Skeletal muscle tissue (tissue), 4 donors: Measurements from ENCODE around the gene ABCA13. TPM values are rescaled to one million over a fixed set of nuclear protein-coding genes. Genes with fewer than 3 reads are reported as not detected.

ENCODE experiments used
- H3K27ac ChIP-seq: one replicate; pipeline ENCODE4 v1.7.0; 2013; ENCODE audit warnings: mild to moderate bottlenecking, low read depth, low read length, inconsistent platforms
- H3K27me3 ChIP-seq, 3 donors: one replicate each; pipeline ENCODE4 v1.7.0; 2013; ENCODE audit warnings: low read length in 3 of 3; ENCODE audit not compliant: control insufficient read depth in 3 of 3, insufficient read depth in 3 of 3
- H3K36me3 ChIP-seq, 3 donors: one replicate each; pipeline ENCODE4 v1.7.0; 2013; ENCODE audit warnings: low read length in 3 of 3; ENCODE audit not compliant: control insufficient read depth in 3 of 3, insufficient read depth in 3 of 3
- H3K4me1 ChIP-seq, 3 donors: one replicate each; pipeline ENCODE4 v1.7.0; 2013; ENCODE audit warnings: low read length in 3 of 3, mild to moderate bottlenecking in 3 of 3; ENCODE audit not compliant: control insufficient read depth in 3 of 3, insufficient read depth in 3 of 3
- H3K4me3 ChIP-seq, 3 donors: one replicate each; pipeline ENCODE4 v1.7.0; 2013; ENCODE audit warnings: low read length in 3 of 3
- H3K9ac ChIP-seq, 3 donors: one replicate each; pipeline ENCODE4 v1.7.0; 2013; ENCODE audit warnings: low read length in 3 of 3, mild to moderate bottlenecking in 3 of 3, moderate library complexity in 2 of 3, low read depth in 1 of 3
- H3K9me3 ChIP-seq, 3 donors: one replicate each; pipeline ENCODE4 v1.7.0; 2013; ENCODE audit warnings: low read length in 3 of 3; ENCODE audit not compliant: control insufficient read depth in 3 of 3
- total RNA-seq: library from RNA; depleted of rRNA; stranded (reverse); fragments of >200 nt; gene quantifications from one replicate; pipeline ENCODE4 v1.2.3, GENCODE V29; 2014
- donor health status: Osteomylitis.

ABCA13 gene
- total RNA-seq, 1 donor from 2014 or later = 0.52 TPM

DNA sequence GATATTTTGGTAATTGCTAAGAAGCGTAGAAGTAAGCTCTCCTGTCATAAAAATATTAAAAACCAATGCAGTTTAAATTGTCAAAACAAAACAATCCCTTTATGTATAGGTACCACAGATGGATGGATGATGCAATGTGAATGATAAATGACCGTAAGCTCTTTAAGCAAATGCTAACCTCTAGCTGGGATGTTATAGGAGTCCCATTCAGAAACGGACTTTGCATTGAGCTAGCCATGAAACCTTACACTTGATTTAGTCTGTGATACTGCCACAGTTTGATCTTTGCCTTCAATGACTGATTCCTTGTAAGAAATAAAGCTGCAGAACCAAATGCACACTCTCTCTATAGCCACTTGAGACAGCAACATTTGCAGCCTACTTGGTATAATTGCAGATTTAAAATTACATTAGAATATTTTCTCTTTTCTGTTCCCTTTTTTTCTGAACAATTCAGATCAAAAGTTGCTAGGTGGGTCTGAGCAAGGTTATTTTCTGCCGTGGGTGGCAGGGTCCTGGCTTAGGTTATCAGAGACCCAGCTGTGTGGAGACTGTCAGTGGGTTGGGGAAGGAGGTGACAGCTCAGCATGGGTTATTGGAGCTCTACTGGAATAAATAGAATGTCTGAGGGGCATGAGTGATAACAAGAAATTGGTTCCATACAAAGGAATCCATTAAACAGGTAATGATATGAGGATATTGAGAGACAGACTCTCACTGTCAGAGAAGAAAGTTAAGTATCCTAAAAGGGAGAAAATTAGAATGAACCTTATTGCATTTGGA, 494.3 kb downstream of the ABCA13 start:
- H3K9ac ChIP-seq = no peak overlapping the region
- no peaks in the 10 kb centered on the region for H3K27me3 ChIP-seq
- no peak overlapping the region for H3K4me3 ChIP-seq
- H3K9me3 ChIP-seq = peaks cover 0 to 2% (median 0%) of the 10 kb centered on the region in 3 donors
- no peaks in the 10 kb centered on the region for H3K4me1 ChIP-seq
- H3K27ac ChIP-seq = no peak overlapping the region
- H3K36me3 ChIP-seq = no peaks in the 10 kb centered on the region

DNA sequence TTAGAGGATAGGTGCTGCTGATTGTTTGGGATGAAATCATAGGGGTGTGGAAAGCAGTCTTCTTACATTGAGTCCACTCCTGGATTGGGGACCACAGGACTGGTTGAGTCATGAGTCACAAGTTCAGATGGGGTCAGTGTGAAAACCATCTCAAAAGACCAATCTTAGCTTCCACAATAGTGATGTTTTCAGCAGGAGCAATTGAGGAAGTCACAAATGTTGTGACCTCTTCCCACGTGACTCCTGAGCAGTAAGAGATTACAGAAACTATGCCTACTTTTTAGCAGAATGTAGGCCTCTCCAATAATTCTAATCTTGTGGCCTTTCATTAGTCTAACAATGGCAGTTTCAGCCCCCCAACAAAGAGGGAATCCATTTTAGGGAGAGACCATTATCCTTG, 496.1 kb downstream of the ABCA13 start:
- no peak overlapping the region for H3K9ac ChIP-seq
- no peak overlapping the region for H3K4me3 ChIP-seq
- no peaks in the 10 kb centered on the region for H3K27me3 ChIP-seq
- H3K4me1 ChIP-seq = no peaks in the 10 kb centered on the region
- peaks cover 0 to 2% (median 0%) of the 10 kb centered on the region in 3 donors for H3K9me3 ChIP-seq
- H3K27ac ChIP-seq = no peak overlapping the region
- no peaks in the 10 kb centered on the region for H3K36me3 ChIP-seq

DNA sequence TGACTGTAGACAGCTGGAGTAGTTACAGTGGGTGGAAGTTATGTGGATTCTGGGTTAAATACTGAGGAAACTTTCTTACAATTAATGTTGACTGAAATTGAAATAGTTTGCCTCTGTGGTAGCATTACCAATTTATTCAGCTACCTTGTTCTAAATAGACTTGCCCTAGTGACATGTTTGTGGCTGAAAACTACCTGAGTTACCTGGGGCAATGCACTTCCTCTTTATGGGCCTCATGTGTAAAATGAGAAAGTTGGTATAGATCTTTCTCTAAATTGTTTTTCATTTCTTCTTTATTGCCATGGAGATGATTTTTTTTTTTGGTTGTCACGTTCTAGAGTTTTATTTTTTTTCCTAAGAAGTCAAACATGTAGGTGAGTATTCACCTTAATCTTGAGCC, 500.4 kb downstream of the ABCA13 start:
- Histone ChIP-seq H3K4me1 (no peaks in the 10 kb centered on the region), H3K27me3 (no peaks in the 10 kb centered on the region), H3K36me3 (no peaks in the 10 kb centered on the region)

DNA sequence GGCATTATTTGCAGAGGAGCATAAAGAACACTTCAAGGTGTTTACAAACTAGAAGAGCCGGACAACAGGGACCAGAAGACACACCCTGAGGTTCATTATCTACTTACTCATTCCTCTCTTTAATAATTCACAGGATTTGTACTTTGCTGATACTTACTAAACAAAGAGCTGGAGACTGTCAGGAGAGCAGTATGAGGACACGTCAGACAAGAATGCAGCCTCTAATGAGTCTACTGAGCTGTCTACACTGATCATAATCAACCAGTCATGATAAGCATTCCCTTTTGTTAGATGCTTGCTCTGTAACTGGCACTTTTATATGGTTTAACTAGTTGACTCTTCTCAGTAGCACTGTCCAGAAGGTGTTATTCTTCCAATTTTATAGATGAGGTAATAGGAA, 509.7 kb downstream of the ABCA13 start:
- Histone ChIP-seq H3K27ac (no peak overlapping the region), H3K4me1 (no peaks in the 10 kb centered on the region), H3K36me3 (no peaks in the 10 kb centered on the region), H3K9ac (no peak overlapping the region), H3K4me3 (no peak overlapping the region), H3K9me3 (no peaks in the 10 kb centered on the region), H3K27me3 (no peaks in the 10 kb centered on the region)

More for the DNA sequence above, 500.4 kb downstream of the ABCA13 start:
- Histone ChIP-seq H3K4me3 (no peak overlapping the region), H3K9ac (no peak overlapping the region), H3K9me3 (no peaks in the 10 kb centered on the region), H3K27ac (no peak overlapping the region)

DNA sequence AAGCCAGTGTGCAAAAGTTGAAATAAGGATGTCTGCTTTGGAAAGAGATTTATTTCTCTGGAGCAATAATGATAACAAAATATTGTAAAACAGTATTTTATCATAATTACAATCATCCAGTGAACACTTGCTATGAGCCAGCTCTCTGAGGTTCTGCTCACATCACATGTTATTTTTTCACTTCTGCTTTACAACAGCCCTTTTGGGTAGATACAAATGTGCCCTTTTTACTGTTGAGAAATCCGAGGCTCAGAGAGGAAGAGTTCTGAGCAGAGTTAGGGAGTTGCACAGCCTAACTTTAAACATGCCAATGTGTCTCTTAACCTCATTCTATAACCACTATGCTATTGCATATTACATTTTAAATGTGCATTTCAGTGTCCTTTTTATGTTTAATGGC, 520.5 kb downstream of the ABCA13 start:
- Histone ChIP-seq H3K4me1 (no peaks in the 10 kb centered on the region), H3K27me3 (no peaks in the 10 kb centered on the region), H3K9ac (no peak overlapping the region), H3K27ac (no peak overlapping the region), H3K36me3 (no peaks in the 10 kb centered on the region), H3K9me3 (no peaks in the 10 kb centered on the region), H3K4me3 (no peak overlapping the region)

Other genes with a start within 250 kb of the ABCA13 start
- 0.52 TPM for gene PKD1L1, start 223.0 kb upstream of the ABCA13 start, total RNA-seq
- 10.4 TPM for gene HUS1, start 191.8 kb upstream of the ABCA13 start, total RNA-seq
- not detected for gene SUN3, start 142.4 kb upstream of the ABCA13 start, total RNA-seq
- gene C7orf57, start 135.9 kb upstream of the ABCA13 start, total RNA-seq = not detected
- 1.0 TPM for gene UPP1, start 82.2 kb upstream of the ABCA13 start, total RNA-seq